Measurements from ENCODE around the gene DHX34.
"Not testable (repeated sequence)": the region's sequence is repeated elsewhere in the genome, so short reads cannot be mapped to it uniquely, and the experiment has no call there.

DHX34 gene

GRCh38 chr19:47365455-47365854, 16.3 kb downstream of the DHX34 start:
- DNase-seq, result not testable (repeated sequence)

GRCh38 chr19:47370045-47370611, 21.0 kb downstream of the DHX34 start:
- DNase-seq, result peak; percentile 68

- DNase-seq, result no peak
Measured at GRCh38 chr19:47371261-47371660, 22.1 kb downstream of the DHX34 start.

GRCh38 chr19:47372603-47373002, 23.5 kb downstream of the DHX34 start:
- DNase-seq, result no peak

GRCh38 chr19:47373246-47374240, 24.4 kb downstream of the DHX34 start:
- DNase-seq, result no peak

GRCh38 chr19:47374876-47375693, 26.0 kb downstream of the DHX34 start:
- no peak for DNase-seq

- DNase-seq, result no peak
Measured at GRCh38 chr19:47375694-47376588, 26.8 kb downstream of the DHX34 start.

- no peak for DNase-seq
Measured at GRCh38 chr19:47376589-47377144, 27.6 kb downstream of the DHX34 start.

- DNase-seq, result no peak
Measured at GRCh38 chr19:47377208-47377701, 28.1 kb downstream of the DHX34 start.

GRCh38 chr19:47377801-47378200, 28.7 kb downstream of the DHX34 start:
- no peak for DNase-seq

GRCh38 chr19:47378246-47378645, 29.1 kb downstream of the DHX34 start:
- DNase-seq, result no peak

GRCh38 chr19:47379381-47379938, 30.3 kb downstream of the DHX34 start:
- no peak for DNase-seq

GRCh38 chr19:47380559-47380958, 31.4 kb downstream of the DHX34 start:
- DNase-seq, result no peak

- no peak for DNase-seq
Measured at GRCh38 chr19:47381121-47381520, 32.0 kb downstream of the DHX34 start.

GRCh38 chr19:47381653-47382279, 32.7 kb downstream of the DHX34 start:
- no peak for DNase-seq

GRCh38 chr19:47383890-47384289, 34.8 kb downstream of the DHX34 start:
- not testable (repeated sequence) for DNase-seq

- DNase-seq, result not testable (repeated sequence)
Measured at GRCh38 chr19:47384533-47384932, 35.4 kb downstream of the DHX34 start.

- DNase-seq, result not testable (repeated sequence)
Measured at GRCh38 chr19:47386582-47386981, 37.5 kb downstream of the DHX34 start.

GRCh38 chr19:47387623-47388022, 38.5 kb downstream of the DHX34 start:
- not testable (repeated sequence) for DNase-seq

GRCh38 chr19:47388721-47389120, 39.6 kb downstream of the DHX34 start:
- not testable (repeated sequence) for DNase-seq

- DNase-seq, result no peak
Measured at GRCh38 chr19:47389150-47389556, 40.0 kb downstream of the DHX34 start.
